Activated CD8-positive, alpha-beta memory T cell treated with anti-CD3 and anti-CD28 coated beads, Interleukin-2, amount 50 U/mL, for 4 hours (primary cell): Measurements from ENCODE around the gene ALLC.
"Not testable (repeated sequence)": the region's sequence is repeated elsewhere in the genome, so short reads cannot be mapped to it uniquely, and the experiment has no call there.

ENCODE experiments used
- DNase-seq: peaks from one replicate; pipeline ENCODE4 v3.0.0-alpha.2; 2020

The ALLC gene

DNA sequence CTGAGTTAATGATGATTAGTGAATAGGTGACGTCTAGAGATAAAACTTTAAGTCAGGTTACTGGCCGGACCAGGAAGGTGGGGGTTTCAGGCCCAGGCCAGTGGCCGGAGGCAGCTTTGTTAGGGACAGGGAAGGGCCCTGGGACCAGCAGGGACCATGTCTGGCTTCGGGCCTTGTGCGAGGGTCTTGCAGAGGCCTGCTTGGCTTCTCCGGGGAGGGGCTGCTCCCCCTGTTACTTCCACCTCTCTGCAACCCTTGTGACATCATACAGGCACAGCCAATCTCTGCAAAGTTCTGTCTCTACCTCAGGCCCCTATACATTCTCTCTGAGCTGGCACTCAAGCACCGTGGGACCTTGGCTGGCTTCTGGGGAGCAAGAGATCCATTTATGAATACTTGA lies at the start of gene ALLC:
TSS of gene ALLC (plus strand) at position 320 of the 400 bp plus-strand sequence. CDS start 12,958 bp downstream, outside the sequence.
- DNase-seq: no peak

DNA sequence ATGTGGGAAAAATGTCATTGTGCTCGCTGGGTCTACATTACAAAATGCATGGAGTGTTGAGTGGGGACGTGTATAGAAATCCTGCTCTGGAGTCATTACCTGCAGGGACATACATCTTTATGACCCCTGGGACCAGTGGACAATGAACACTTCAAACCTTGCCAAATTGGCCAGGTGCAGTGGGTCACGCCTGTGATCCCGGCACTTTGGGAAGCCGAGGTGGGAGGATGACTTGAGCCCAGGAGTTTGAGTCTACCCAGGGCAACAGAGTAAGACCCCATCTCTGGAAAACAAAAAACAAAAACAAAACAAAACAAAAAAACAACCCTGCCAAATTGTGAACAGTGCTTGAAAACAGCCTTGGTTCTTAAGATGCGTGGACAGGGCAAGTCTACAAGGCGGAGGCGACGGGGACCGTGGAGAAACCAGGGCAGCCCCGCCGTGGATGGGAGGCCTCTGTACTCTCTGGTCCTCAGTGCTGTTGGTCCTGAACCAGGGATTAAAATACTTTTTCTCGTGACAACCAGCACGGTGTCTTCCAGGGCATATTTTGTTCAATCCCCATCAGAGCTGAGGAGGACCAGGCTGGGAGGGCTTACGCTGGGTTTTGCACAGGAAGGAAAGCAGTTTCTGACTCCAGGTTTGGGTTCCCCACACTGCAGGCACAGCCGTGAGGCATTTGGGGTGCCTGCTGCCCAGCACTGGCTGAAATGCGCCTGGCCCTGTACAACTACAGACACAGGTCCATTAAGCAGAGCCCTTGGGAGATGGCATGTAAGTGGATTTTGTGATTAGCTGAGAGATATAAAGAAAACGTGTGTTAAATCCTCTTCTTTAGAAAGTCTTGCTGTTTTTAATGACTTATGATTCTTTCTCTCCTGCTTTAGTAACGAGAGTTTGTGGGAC lies 49.4 kb upstream of the ALLC start:
- no peak for DNase-seq

DNA sequence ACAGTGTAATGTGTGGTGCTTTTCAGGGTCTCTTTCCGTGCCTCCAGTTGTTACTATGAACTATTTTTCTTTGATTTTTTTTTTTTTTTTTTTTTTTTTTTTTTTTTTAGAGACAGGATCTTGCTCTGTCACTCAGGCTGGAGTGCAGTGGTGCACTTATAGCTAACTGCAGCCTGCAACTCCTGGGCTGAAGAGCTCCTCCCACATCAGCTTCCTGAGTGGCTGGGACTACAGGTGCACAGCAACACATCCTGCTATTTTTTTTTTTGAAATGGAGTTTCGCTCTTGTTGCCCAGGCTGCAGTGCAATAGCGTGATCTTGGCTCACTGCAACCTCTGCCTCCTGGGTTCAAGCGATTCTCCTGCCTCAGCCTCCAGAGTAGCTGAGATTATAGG lies 48.7 kb upstream of the ALLC start:
- DNase-seq: not testable (repeated sequence)

DNA sequence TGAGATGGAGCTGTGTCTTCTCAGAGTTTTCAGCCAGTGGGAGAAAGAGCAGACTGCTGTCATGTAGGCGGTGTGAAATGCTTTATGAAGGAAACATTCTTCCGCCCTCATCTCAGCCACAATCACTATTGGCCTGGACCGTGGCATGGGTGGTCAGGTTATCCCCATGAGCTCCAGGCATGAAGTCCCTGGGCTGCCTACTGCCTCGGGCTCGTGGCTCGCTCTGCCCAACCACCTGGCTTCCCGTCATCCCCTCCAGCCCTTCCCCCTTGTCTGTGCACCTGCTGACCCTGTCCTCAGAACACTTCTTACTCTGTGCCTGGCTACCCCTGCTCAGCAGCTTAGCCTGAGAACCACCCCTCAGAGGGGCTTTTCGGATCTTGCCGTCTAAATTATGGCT lies 47.6 kb upstream of the ALLC start:
- DNase-seq: no peak

DNA sequence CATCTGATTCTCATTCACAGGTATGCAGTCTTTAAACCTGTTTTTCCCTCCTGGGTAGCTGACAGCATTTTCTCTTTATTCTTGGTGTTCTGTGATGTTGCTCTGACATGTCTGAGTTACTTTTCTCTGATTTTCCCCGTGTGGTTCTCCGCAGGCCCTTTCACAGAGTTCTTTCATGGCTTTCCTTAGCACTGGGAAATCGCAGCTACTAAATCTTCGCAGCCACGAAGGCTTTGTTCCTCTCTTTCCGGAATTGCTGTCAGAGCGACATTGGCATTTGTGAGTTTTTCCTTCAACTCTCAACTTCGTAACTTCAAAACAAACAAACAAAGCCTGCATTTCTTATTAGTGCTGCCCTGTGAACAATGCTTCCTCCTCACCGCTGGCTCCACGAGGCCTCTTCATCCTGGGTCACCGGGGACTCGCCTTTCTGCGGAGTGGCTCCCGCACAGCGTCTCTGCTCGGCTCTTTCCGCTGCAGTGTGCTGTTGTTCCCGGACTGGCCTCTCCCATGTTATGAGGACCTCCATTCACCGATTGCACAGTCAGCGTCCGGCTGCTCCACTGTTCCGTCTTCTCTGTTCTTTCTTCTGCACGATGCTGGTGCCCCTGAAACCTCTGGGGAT lies 47.0 kb upstream of the ALLC start:
- DNase-seq: no peak

DNA sequence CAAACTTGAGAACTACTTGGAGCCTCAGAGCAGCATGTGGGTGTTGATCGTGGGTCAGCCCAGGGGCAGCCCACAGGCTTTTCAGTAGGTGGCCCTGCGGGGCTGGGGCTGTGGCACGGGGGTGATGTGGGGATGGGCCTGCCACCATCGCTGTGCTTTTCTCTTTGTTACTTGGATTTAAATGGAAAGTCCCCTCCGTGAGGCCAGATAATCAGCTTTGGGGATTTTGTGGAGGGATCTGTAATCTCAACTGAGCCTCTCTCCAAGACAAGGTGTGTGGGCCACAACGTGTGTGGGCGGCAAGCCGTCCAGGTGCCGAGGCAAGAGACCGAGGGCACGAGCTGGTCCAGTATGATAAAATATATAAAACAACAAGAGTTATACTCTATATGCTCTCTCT lies 46.4 kb upstream of the ALLC start:
- no peak for DNase-seq

DNA sequence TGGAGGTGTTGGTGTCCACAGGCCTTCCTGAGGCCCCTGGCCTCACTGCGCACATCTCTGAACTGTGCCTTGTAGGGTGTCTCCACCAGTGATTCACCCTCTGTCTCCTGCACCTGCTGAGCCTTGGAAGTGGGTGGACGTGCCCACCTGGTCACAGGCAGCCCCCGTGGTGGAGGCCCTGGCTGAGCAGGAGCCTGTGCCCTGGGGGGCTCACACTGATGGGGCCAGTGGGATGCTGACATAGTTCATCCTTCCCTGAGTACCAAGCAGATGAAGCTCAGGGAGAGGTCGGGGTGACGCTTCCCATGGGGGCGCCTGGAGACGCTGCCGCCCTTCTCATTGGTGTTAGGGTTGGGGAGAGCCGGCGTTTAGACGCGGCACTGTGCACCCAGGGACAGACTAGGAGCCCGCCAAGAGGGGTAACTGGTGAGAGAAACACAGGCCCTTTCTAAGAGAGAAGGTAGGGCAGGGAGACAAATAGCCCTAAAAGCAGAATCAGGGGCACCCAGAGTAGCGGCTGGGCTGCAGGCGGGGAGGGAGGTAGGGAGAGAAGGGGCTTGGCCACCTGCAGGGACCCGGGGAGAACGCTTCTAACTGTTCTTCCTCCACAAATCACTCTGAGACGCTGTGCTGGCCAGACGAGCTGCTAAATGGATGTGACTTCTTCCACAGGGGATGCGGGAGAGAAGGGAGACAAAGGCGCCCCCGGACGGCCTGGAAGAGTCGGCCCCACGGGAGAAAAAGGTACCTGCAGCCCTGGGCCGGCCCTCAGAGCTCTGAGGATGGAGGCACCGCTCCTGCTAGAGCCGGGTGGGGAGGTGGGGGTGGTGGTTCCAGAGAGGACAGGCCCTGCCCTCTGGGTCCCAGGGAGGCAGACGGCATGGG lies 45.1 kb upstream of the ALLC start:
- DNase-seq: no peak

DNA sequence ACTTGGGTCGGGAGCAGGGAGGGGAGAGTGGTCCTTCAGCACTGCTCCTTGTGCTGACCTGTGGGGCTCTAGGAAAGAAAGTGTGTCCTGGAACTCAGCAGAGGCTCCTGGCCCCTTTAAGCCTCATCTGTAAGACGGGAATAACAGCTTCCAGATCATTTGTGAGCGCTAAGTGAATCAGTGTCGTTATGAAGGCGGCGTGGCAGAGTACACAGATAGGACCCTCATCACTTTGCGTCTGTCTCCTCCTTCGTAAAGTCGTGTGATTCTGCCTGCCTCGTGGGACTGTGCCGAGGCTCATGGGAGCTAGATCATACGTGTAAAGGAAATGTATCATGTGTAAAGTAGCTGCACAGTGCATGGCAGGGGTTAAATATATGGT lies 44.5 kb upstream of the ALLC start:
- no peak for DNase-seq

DNA sequence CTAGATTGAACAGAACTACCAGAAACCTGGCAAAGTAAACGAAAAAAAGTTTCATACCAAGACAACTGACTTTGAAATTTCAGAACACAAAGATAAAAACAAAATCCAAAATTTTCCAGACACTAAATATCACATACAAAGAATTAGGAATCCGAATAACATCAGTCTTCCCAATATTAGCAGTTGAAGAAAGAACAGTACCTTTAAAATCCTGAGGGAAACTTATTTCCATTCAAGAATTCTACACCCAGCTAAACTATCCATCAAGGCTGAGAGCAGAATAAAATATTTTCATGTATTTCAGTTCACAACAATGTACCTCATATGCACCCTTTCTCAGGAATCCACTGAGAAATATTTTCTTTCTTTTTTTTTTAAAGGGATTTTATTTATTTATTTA lies 43.3 kb upstream of the ALLC start:
- not testable (repeated sequence) for DNase-seq

DNA sequence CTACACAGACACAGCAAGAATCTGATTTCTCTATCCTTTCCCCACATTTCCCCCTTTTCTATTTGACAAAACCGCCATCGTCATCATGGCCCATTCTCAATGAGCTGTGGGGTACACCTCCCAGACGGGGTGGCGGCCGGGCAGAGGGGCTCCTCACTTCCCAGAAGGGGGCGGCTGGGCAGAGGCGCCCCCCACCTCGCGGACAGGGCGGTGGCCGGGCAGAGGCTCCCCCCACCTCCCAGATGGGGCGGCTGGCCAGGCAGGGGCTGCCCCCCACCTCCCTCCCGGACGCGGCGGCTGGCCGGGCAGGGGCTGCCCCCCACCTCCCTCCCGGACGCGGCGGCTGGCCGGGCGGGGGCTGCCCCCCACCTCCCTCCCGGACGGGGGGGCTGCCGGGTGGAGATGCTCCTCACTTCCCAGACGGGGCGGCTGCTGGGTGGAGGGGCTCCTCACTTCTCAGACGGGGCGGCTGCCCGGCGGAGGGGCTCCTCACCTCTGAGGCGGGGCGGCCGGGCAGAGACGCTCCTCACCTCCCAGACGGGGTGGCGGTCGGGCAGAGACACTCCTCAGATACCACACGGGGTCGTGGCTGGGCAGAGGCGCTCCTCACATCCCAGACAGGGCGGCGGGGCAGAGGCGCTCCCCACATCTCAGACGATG lies 42.3 kb upstream of the ALLC start:
- not testable (repeated sequence) for DNase-seq

DNA sequence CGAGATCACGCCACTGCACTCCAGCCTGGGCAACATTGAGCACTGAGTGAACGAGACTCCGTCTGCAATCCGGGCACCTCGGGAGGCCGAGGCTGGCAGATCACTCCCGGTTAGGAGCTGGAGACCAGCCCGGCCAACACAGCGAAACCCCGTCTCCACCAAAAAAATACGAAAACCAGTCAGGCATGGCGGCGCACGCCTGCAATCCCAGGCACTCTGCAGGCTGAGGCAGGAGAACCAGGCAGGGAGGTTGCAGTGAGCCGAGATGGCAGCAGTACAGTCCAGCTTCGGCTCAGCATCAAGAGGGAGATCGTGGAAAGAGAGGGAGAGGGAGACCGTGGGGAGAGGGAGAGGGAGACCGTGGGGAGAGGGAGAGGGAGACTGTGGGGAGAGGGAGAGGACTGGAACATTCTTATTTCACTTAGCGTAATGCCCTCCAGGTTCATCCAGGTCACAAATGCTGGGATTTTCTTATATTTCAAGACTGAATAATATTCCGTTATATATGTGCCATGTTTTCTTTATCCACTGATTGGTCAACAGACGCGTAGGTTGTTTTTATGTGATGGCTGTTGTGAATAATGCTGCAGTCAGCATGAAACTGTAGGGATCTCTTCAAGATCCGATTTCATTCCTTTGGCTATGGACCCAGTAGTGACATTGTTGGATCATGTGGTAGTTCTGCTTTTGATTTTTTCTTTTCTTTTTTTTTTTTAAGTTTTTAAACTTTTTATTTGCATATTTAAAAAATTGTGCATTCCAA lies 41.4 kb upstream of the ALLC start:
- DNase-seq: not testable (repeated sequence)

DNA sequence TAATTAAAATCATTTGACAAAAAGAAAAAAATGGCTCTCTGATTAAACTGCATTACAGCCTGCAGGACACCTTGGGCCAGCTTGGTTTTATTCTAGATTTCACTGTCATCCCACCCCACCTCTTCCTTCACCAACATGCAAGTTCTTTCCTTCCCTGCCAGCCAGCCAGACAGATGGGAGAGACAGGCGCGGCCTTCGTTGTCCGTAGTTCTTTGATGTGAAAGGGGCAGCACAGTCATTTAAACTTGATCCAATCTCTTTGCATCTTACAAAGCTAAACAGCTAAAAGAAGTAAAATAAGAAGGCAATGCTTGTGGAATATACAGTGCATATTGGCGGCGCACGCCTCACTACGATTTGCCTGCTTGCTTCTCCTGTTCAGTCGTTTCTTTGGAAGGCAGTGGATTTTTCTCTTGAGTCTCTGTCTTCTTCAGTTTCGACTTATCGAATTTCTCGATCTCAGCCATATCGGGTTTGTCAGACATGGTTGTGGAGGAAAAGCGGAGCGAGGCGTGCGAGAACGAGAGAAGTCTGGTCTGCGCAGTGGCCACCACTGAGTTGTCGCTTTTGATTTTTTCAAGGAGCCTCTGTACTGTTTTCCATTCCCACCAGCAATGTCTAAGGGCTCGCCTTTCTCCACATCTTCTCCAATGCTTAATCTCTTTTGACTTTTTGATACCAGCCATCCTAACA lies 40.7 kb upstream of the ALLC start:
- DNase-seq: no peak

DNA sequence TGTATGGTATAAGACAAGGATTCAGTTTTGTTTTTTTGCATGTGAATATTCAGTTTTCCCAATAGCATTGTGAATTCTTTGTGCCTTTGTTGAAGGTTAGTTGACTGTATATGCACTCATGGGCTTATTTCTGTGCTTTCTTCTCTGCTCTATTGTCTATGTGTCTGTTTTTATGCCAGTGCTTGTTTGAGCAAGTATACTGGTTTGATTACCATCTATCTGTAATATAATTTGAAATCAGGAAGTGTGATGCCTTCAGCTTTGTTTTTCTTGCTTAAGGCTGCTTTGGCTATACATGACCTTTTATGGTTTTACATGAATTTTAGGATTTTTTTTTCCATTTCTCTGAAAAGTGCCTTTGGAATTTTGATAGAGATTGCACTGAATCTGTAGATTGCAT lies 39.6 kb upstream of the ALLC start:
- DNase-seq: no peak

DNA sequence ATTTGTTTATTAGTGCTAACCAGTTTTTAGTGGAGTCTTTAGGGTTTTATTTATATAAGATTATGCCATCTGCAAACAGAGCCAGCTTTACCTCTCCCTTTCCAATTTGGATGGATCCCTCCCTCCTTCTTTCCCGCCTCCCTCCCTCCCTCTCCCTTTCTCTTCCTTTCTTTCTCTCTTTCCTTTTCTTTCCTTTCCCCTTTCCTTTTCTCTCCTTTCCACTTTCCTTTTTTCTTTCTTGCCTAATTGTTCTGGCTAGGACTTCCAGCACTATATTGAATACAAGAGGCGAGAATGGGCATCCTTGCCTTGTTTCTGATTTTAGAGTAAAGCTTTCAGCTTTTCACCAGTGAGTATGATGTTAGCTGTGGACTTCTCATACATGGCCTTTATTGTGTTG lies 39.0 kb upstream of the ALLC start:
- DNase-seq: no peak

DNA sequence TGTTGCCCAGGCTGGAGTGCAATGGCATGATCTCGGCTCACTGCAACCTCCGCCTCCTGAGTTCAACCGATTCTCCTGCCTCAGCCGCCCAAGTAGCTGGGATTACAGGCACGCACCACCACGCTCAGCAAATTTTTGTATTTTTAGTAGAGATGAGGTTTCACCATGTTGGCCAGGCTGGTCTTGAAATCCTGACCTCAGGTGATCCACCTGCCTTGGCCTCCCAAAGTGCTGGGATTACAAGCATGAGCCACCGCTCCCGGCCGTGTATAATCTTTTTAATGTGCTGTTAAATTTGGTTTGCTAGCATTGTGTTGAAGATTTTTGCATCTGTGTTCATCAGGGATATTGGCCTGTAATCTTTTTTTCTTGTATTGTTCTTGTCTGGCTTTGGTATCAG lies 38.3 kb upstream of the ALLC start:
- not testable (repeated sequence) for DNase-seq

DNA sequence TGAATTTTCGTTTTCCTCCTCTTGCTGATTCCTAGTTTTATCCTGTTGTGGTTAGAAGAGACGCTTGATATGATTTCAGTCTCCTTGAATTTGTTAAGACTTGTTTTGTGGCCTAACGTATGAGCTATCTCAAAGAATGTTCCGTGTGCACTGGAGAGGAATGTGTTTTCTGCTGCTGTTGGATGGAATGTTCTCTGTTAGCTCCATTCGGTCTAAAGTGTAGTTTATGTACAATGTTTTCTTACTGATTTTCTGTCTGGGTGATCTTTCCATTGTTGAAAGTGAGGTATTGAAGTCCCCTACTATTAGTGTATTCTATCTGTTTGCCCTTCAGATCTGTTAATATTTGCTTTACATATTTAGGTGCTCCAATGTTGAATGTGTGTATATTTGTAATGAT lies 37.2 kb upstream of the ALLC start:
- DNase-seq: no peak

DNA sequence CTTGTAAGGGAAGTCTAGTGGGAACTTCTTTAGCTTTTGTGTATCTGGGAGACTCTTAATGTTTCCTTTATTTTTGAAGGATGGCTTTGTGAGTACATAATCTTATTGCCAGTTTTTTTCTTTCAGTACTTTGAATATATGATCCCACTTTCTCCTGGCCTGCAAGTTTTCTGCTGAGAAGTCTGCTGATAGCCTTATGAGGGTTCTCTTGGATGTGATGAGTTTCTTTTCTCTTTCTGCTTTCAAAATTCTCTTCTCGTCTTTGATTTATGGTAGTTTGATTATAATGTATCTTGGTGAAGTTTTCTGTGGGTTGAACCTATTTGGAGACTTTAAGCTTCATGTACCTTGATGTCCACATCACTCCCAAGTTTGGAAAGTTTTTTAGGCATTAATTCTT lies 35.0 kb upstream of the ALLC start:
- DNase-seq: no peak

DNA sequence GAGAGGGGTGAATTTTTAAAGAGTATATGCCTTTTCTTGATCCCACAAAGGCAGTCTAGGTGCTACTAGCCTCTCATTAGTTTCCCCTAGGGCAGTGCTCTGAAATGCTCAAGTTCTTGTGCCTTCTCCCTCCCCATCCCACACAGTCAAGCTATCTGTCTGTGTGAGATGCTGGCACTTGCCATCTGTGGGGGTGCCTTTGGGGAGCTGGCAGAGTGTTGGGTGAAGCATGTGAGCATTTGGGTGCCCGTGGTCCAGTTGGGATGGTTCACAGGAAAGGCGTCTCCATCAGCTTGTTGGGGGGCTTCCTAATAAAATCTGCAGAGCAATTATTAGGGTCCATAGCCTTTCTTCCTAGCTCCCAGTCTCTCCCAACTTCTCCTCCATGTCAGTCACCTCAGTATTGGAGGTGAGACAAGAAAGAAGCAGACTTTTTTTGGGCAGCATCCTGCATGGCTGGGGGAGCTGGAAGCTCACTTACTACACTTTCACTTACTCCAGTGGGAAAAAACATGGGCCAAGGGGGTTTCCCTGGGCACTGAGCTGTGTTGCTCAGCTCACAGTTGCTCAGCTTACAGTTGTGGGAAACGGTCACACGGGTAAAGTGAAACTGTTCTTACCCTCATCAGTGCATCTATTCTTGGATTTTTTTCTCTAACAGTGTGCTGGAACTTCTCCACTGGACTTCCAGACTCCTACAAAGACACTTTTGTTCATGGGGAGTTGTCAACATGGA lies 33.8 kb upstream of the ALLC start:
- no peak for DNase-seq

DNA sequence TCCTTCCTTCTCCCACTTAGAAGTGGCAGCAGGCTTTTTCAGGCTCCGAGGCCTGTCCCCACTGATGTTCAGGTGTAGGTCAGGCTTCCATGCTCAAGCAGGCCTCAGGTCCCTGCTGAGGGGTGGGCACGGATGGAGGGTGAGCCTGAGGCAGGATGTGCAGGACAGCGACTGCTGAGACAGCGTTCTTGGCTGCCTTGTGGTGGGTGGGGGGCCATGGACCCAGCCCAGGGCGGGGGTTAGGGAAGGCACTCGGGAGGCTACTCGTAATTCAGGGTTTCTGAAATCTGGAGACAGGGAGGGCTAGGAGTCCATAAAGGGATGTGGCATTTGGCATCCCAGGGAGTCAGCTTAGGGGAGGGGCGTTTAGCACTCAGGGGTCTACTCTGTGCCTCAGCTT lies 32.8 kb upstream of the ALLC start:
- no peak for DNase-seq

DNA sequence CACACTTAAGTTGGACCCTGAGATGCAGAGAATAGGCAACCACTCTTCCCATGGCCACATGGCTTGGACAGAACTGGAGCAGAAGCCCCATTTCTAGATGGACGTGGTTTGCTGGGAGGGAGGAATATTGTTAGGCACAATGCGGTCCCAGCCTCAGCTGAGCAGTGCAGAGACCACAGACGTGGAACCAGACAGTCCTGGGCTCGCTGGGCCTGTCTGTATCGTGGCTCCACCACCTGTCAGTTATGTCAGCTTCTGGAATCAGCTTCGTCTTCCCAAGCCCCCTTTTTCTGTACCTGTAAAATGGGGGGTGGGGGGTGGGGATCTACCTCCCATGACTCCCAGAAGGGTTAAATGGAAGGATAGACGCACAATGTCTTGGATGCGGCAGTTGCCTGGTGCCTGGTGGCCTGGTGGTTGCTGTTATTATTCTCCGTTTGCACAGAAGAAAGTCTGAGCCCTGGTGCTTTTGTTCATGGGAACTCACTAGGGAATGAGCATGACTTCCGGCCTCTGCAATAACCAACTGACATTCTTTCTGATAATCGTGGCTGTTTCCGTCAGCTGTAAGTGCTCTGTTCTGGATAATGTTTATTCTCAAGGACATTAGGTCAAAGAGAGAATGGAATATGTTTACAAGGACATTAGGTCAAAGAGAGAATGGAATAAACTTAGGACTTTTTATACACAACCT lies 31.7 kb upstream of the ALLC start:
- DNase-seq: no peak
